Smooth muscle cell (in vitro differentiated cells): Measurements from ENCODE around the gene ADGRV1. TPM values are rescaled to one million over a fixed set of nuclear protein-coding genes. Genes with fewer than 3 reads are reported as not detected.

Experiments
- DNase-seq: peaks from one replicate; lab custom pipeline; 2025; ENCODE audit not compliant: unreplicated experiment; lab: John Stamatoyannopoulos, UW
- H2AFZ ChIP-seq: fragments of 200-600 bp; sonication (generic); 2 replicates; pipeline ENCODE4 v1.6.0; 2016; ENCODE audit warnings: antibody characterized with exemption, low read depth, mild to moderate bottlenecking
- H3F3A ChIP-seq: fragments of 200-600 bp; sonication (generic); 2 replicates; pipeline ENCODE4 v1.6.0; 2017; ENCODE audit warnings: antibody characterized with exemption, low read depth
- H3K27ac ChIP-seq: fragments of 200-600 bp; sonication (generic); 2 replicates; pipeline ENCODE4 v1.5.1; 2016; ENCODE audit warnings: low read depth, mild to moderate bottlenecking
- H3K27me3 ChIP-seq: fragments of 200-600 bp; sonication (generic); 2 replicates; pipeline ENCODE4 v1.6.1; 2016; ENCODE audit warnings: low read depth, mild to moderate bottlenecking
- H3K36me3 ChIP-seq: fragments of 200-600 bp; sonication (generic); 2 replicates; pipeline ENCODE4 v1.5.1; 2016; ENCODE audit warnings: low read depth
- H3K4me1 ChIP-seq: fragments of 200-600 bp; sonication (generic); 2 replicates; pipeline ENCODE4 v1.5.1; 2016; ENCODE audit warnings: low read depth
- H3K4me2 ChIP-seq: fragments of 200-600 bp; sonication (generic); 2 replicates; pipeline ENCODE4 v1.6.0; 2016; ENCODE audit warnings: mild to moderate bottlenecking
- H3K4me3 ChIP-seq: fragments of 200-600 bp; sonication (generic); 2 replicates; pipeline ENCODE4 v1.5.1; 2016; ENCODE audit warnings: mild to moderate bottlenecking
- H3K79me2 ChIP-seq: fragments of 200-600 bp; sonication (generic); 2 replicates; pipeline ENCODE4 v1.6.0; 2016; ENCODE audit warnings: low read depth, mild to moderate bottlenecking
- H3K9ac ChIP-seq: fragments of 200-600 bp; sonication (generic); 2 replicates; pipeline ENCODE4 v1.6.0; 2016; ENCODE audit warnings: low read depth
- H3K9me3 ChIP-seq: fragments of 200-600 bp; sonication (generic); replicated peaks from 2 replicates; pipeline ENCODE4 v1.5.1; 2016; ENCODE audit warnings: low read depth
- H4K20me1 ChIP-seq: fragments of 200-600 bp; sonication (generic); 2 replicates; pipeline ENCODE4 v1.6.0; 2016; ENCODE audit warnings: low read depth
- CTCF ChIP-seq: fragments of 200-600 bp; sonication (generic); IDR thresholded peaks from 2 replicates; pipeline ENCODE4 v1.5.1; 2017; ENCODE audit warnings: borderline replicate concordance, mild to moderate bottlenecking, antibody characterized with exemption; ENCODE audit not compliant: insufficient read depth, poor library complexity, severe bottlenecking
- WGBS: methylation state at CpG from one replicate; pipeline ENCODE4 v1.1.7; 2016; ENCODE audit warnings: low lambda C conversion rate; 5-methylcytosine and 5-hydroxymethylcytosine counted together
- polyA plus RNA-seq: library from polyadenylated mRNA; unstranded; fragments of >200 nt; fragmentation: Nextera tagmentation; extraction: Ambion mirVana; gene quantifications from 2 replicates; pipeline ENCODE4 v1.2.1, GENCODE V29; 2016
- total RNA-seq: library from RNA; depleted of rRNA; stranded (reverse); fragments of >200 nt; gene quantifications from 2 replicates; pipeline ENCODE4 v1.2.3, GENCODE V29; 2014

The ADGRV1 gene
- total and polyA plus RNA-seq, 2 experiments from 2014 or later, result 16.8 to 17.7 TPM

- Histone ChIP-seq H3K79me2 (no peaks in the 10 kb centered on the region), H4K20me1 (no peaks in the 10 kb centered on the region), H3K27ac (peak overlapping the region; percentile 43), H3K9ac (no peak overlapping the region), H2AFZ (peak overlapping the region; percentile 15), H3K9me3 (no peaks in the 10 kb centered on the region), H3K4me1 (peaks cover 21% of the 10 kb centered on the region), H3K4me2 (no peak overlapping the region), H3K4me3 (no peak overlapping the region), H3F3A (no peaks in the 10 kb centered on the region), H3K27me3 (no peaks in the 10 kb centered on the region), H3K36me3 (no peaks in the 10 kb centered on the region)
- TF ChIP-seq CTCF, result no peak
- DNase-seq, result no peak
Observed at GRCh38 chr5:91139572-91140200, 581.1 kb downstream of the ADGRV1 start.

- no peaks in the 10 kb centered on the region for H3K27me3 ChIP-seq
- H3K79me2 ChIP-seq, result no peaks in the 10 kb centered on the region
- H3K27ac ChIP-seq, result peak overlapping the region; percentile 30
- no peak overlapping the region for H3K4me2 ChIP-seq
- TF ChIP-seq CTCF, result no peak
- no peaks in the 10 kb centered on the region for H3K36me3 ChIP-seq
- H3F3A ChIP-seq, result no peaks in the 10 kb centered on the region
- no peak overlapping the region for H3K4me3 ChIP-seq
- peaks cover 21% of the 10 kb centered on the region for H3K4me1 ChIP-seq
- H3K9me3 ChIP-seq, result no peaks in the 10 kb centered on the region
- WGBS, result 33% methylated on average over 2 of the region's 2 CpGs
- DNase-seq, result no peak
- no peaks in the 10 kb centered on the region for H4K20me1 ChIP-seq
- H3K9ac ChIP-seq, result no peak overlapping the region
- H2AFZ ChIP-seq, result peak overlapping the region; percentile 25
Observed at GRCh38 chr5:91140657-91141056, 582.1 kb downstream of the ADGRV1 start.

GRCh38 chr5:91141642-91142041 is 583.0 kb downstream of the ADGRV1 start:
- Histone ChIP-seq H4K20me1 (no peaks in the 10 kb centered on the region), H3K79me2 (no peaks in the 10 kb centered on the region), H3K36me3 (no peaks in the 10 kb centered on the region), H3K4me1 (peaks cover 30% of the 10 kb centered on the region), H3K4me2 (no peak overlapping the region), H2AFZ (no peak overlapping the region), H3K27me3 (no peaks in the 10 kb centered on the region), H3K9ac (no peak overlapping the region), H3F3A (no peaks in the 10 kb centered on the region), H3K4me3 (no peak overlapping the region), H3K9me3 (no peaks in the 10 kb centered on the region), H3K27ac (no peak overlapping the region)
- DNase-seq, result no peak
- WGBS, result 80% methylated on average over 4 of the region's 4 CpGs
- no peak for TF ChIP-seq CTCF

GRCh38 chr5:91142386-91142785 is 583.8 kb downstream of the ADGRV1 start:
- no peaks in the 10 kb centered on the region for H3K36me3 ChIP-seq
- no peak for DNase-seq
- H3K4me2 ChIP-seq, result no peak overlapping the region
- H3K27ac ChIP-seq, result no peak overlapping the region
- WGBS, result 85% methylated on average over 4 of the region's 4 CpGs
- no peak overlapping the region for H3K9ac ChIP-seq
- H3K9me3 ChIP-seq, result no peaks in the 10 kb centered on the region
- no peaks in the 10 kb centered on the region for H4K20me1 ChIP-seq
- no peaks in the 10 kb centered on the region for H3F3A ChIP-seq
- H3K4me3 ChIP-seq, result no peak overlapping the region
- peaks cover 31% of the 10 kb centered on the region for H3K4me1 ChIP-seq
- H3K79me2 ChIP-seq, result no peaks in the 10 kb centered on the region
- no peak overlapping the region for H2AFZ ChIP-seq
- no peaks in the 10 kb centered on the region for H3K27me3 ChIP-seq
- no peak for TF ChIP-seq CTCF
